Adrenal gland (tissue), 5 donors: Measurements from ENCODE around the gene NFILZ.

Experiments
- CTCF ChIP-seq, 6 experiments: fragments of 450-650 bp in 4 of 6; fragments of 200-600 bp in 2 of 6; sonication (generic) in 1 of 6; IDR thresholded peaks; 1 replicate in 5 of 6; 2 replicates in 1 of 6; pipeline versions ENCODE4 v1.5.1 to v1.8.0; 2016 to 2021; ENCODE audit warnings: antibody characterized with exemption in 6 of 6, mild to moderate bottlenecking in 2 of 6, moderate library complexity in 1 of 6
- POLR2A ChIP-seq, 2 donors: fragments of 450-650 bp; IDR thresholded peaks; one replicate each; pipeline ENCODE4 v1.6.1; 2017; ENCODE audit warnings: antibody characterized with exemption in 2 of 2, mild to moderate bottlenecking in 2 of 2, moderate library complexity in 1 of 2
- donor health status: DM: no; HTN: no; CAD: no.

- TF ChIP-seq CTCF (IDR thresholded peaks at IDR 0.05), result no peak
- no peak for TF ChIP-seq POLR2A (IDR thresholded peaks at IDR 0.05)
Measured at GRCh38 chr19:8584965-8585893, 45.2 kb upstream of the NFILZ start.
